Liver (tissue), 9 donors: Measurements from ENCODE around the gene CCDC71. TPM values are rescaled to one million over a fixed set of nuclear protein-coding genes. Genes with fewer than 3 reads are reported as not detected.
A peak's percentile ranks its signal among the peaks of the same experiment; 100 is the strongest.

Source experiments
- DNase-seq: peaks from one replicate; pipeline ENCODE4 v3.0.0-alpha.2; 2017; ENCODE audit warnings: low spot score
- H3K27ac ChIP-seq, 2 donors: one replicate each; pipeline ENCODE4 v1.7.0; 2013; ENCODE audit warnings: inconsistent platforms in 2 of 2, low read length in 2 of 2, control low read depth in 1 of 2, low read depth in 1 of 2, mild to moderate bottlenecking in 1 of 2
- H3K27me3 ChIP-seq, 4 donors: one replicate each; pipeline versions ENCODE4 v1.6.1 to v1.7.0; 2013; ENCODE audit warnings: low read length in 3 of 4, inconsistent platforms in 1 of 4, mild to moderate bottlenecking in 1 of 4, moderate library complexity in 1 of 4; ENCODE audit not compliant: control insufficient read depth in 4 of 4, insufficient read depth in 4 of 4
- H3K36me3 ChIP-seq, 4 donors: one replicate each; pipeline versions ENCODE4 v1.6.1 to v1.7.0; 2013; ENCODE audit warnings: low read length in 3 of 4, mild to moderate bottlenecking in 3 of 4, low read depth in 1 of 4, moderate library complexity in 1 of 4; ENCODE audit not compliant: control insufficient read depth in 4 of 4, insufficient read depth in 3 of 4
- H3K4me1 ChIP-seq, 4 donors: one replicate each; pipeline versions ENCODE4 v1.6.1 to v1.7.0; 2013; ENCODE audit warnings: low read length in 3 of 4, mild to moderate bottlenecking in 3 of 4, moderate library complexity in 1 of 4; ENCODE audit not compliant: control insufficient read depth in 4 of 4, insufficient read depth in 4 of 4
- H3K4me3 ChIP-seq, 3 donors: one replicate each; pipeline versions ENCODE4 v1.6.1 to v1.7.0; 2013; ENCODE audit warnings: low read length in 3 of 3, control low read depth in 1 of 3, low read depth in 1 of 3, mild to moderate bottlenecking in 1 of 3
- H3K9ac ChIP-seq, 2 donors: one replicate each; pipeline ENCODE4 v1.7.0; 2013; ENCODE audit warnings: low read length in 2 of 2, mild to moderate bottlenecking in 2 of 2, moderate library complexity in 2 of 2, control low read depth in 1 of 2, low read depth in 1 of 2
- H3K9me3 ChIP-seq, 4 donors: one replicate each; pipeline versions ENCODE4 v1.6.1 to v1.7.0; 2013; ENCODE audit warnings: low read length in 3 of 4; ENCODE audit not compliant: control insufficient read depth in 4 of 4
- FOXA1 ChIP-seq: IDR thresholded peaks from 2 replicates; pipeline ENCODE4 v1.6.1; 2016; ENCODE audit warnings: antibody characterized with exemption
- FOXA2 ChIP-seq: IDR thresholded peaks from 2 replicates; pipeline ENCODE4 v1.6.1; 2016; ENCODE audit warnings: antibody characterized with exemption
- GABPA ChIP-seq, 2 donors: IDR thresholded peaks in 1 of 2; conservative IDR thresholded peaks in 1 of 2; 2 replicates each; pipeline ENCODE4 v1.6.1; 2016; ENCODE audit warnings: antibody characterized with exemption in 2 of 2, mild to moderate bottlenecking in 1 of 2, moderate library complexity in 1 of 2
- HNF4G ChIP-seq: IDR thresholded peaks from 2 replicates; pipeline ENCODE4 v1.6.1; 2016; ENCODE audit warnings: antibody characterized with exemption
- NR2F2 ChIP-seq: IDR thresholded peaks from 2 replicates; pipeline ENCODE4 v1.6.1; 2016; ENCODE audit warnings: antibody characterized with exemption
- RAD21 ChIP-seq, 2 donors: IDR thresholded peaks; 2 replicates each; pipeline ENCODE4 v1.6.1; 2016; ENCODE audit warnings: antibody characterized with exemption in 2 of 2, mild to moderate bottlenecking in 2 of 2
- RXRA ChIP-seq, 2 donors: IDR thresholded peaks; 2 replicates each; pipeline ENCODE4 v1.6.1; 2017 to 2018; ENCODE audit warnings: antibody characterized with exemption in 2 of 2, mild to moderate bottlenecking in 1 of 2
- SP1 ChIP-seq: IDR thresholded peaks from 2 replicates; pipeline ENCODE4 v1.6.1; 2018; ENCODE audit warnings: antibody characterized with exemption, mild to moderate bottlenecking
- TAF1 ChIP-seq: conservative IDR thresholded peaks from 2 replicates; pipeline ENCODE4 v1.6.1; 2016; ENCODE audit warnings: antibody characterized with exemption, mild to moderate bottlenecking
- YY1 ChIP-seq: IDR thresholded peaks from 2 replicates; pipeline ENCODE4 v1.6.1; 2016; ENCODE audit warnings: antibody characterized with exemption, mild to moderate bottlenecking
- WGBS: extraction: QIAGEN DNeasy Blood & Tissue Kit; methylation state at CpG from one replicate; pipeline ENCODE4 v1.1.7; 2013; 5-methylcytosine and 5-hydroxymethylcytosine counted together
- polyA plus RNA-seq, 2 donors: library from polyadenylated mRNA; stranded (reverse) in 1 of 2; unstranded in 1 of 2; fragments of 200-250 nt in 1 of 2; fragments of >200 nt in 1 of 2; fragmentation: Nextera tagmentation in 1 of 2; extraction: Ambion mirVana in 1 of 2; gene quantifications; one replicate each; pipeline versions ENCODE4 v1.2.1 to v1.2.3, GENCODE V29; 2013 to 2015
- total RNA-seq, 2 donors: library from RNA; depleted of rRNA; stranded (reverse); fragments of >200 nt; gene quantifications; one replicate each; pipeline ENCODE4 v1.2.3, GENCODE V29; 2014
- TF ChIP-seq, protein P1 (sequence below): IDR thresholded peaks from 2 replicates; pipeline ENCODE4 v1.6.1; 2016; ENCODE audit warnings: antibody characterized with exemption
- TF ChIP-seq, protein P2 (sequence below): IDR thresholded peaks from 2 replicates; pipeline ENCODE4 v1.6.1; 2016; ENCODE audit warnings: antibody characterized with exemption
- TF ChIP-seq, protein P3 (sequence below): IDR thresholded peaks from 2 replicates; pipeline ENCODE4 v1.6.1; 2016; ENCODE audit warnings: antibody characterized with exemption, mild to moderate bottlenecking
- TF ChIP-seq, protein P4 (sequence below): IDR thresholded peaks from 2 replicates; pipeline ENCODE4 v1.6.1; 2016; ENCODE audit warnings: antibody characterized with exemption
- TF ChIP-seq, protein P5 (sequence below): fragments of 150-350 bp; IDR thresholded peaks from 2 replicates; pipeline ENCODE4 v1.5.1; 2017; ENCODE audit warnings: improper control_type of control experiment, low read depth, low read length; ENCODE audit not compliant: missing input control
- donor health status: healthy.
- donor health status: healthy.
- donor health status: healthy.
- donor health status: healthy.
- donor health status: healthy.

Gene CCDC71
- total and polyA plus RNA-seq, 4 donors: 1.1 to 10.7 (median 8.2) TPM

DNA sequence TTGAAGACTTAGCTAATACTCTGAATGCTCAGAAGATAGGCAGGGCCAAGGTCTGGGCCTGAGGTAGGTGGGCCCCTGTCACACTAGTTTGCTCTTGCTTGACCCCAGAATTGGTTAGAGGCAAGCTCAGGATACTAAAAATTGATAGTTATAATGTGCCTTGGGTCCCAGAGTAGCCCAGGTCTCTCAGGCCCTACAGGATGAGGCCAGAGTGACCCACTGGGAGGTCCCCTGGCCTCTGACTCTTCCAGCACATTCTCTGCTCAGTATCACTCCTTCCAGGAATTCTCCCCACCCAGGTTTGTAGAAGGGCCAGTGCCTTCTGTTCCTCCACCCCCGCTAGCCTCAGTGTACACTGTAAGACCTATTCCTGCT is 4.6 kb upstream of the CCDC71 start:
- Histone ChIP-seq H3K27ac (peak overlapping the region; percentile 73 to 82), H3K4me3 (peak overlapping the region in 2 of 3 donors; percentile 59 to 73), H3K9ac (peak overlapping the region; percentile 7 to 72)

More for the DNA sequence above, 4.6 kb upstream of the CCDC71 start:
- 27% methylated on average over 1 of the region's 1 CpG for WGBS
- Histone ChIP-seq H3K4me1 (peaks cover 12 to 48% (median 34%) of the 10 kb centered on the region in 4 donors), H3K36me3 (peaks cover 0 to 8% (median 0%) of the 10 kb centered on the region in 4 donors), H3K27me3 (no peaks in the 10 kb centered on the region), H3K9me3 (no peaks in the 10 kb centered on the region)
- no peak for DNase-seq
- TF ChIP-seq, protein P1, sequence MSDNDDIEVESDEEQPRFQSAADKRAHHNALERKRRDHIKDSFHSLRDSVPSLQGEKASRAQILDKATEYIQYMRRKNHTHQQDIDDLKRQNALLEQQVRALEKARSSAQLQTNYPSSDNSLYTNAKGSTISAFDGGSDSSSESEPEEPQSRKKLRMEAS: no peak
- TF ChIP-seq TAF1: no peak
- no peak for TF ChIP-seq YY1
- TF ChIP-seq GABPA (IDR thresholded peaks at IDR 0.05 in 1 of 2, conservative IDR thresholded peaks at IDR 0.05 in 1 of 2): no peak
- TF ChIP-seq HNF4G: no peak
- TF ChIP-seq FOXA2: no peak
- no peak for TF ChIP-seq FOXA1
- TF ChIP-seq, protein P2, sequence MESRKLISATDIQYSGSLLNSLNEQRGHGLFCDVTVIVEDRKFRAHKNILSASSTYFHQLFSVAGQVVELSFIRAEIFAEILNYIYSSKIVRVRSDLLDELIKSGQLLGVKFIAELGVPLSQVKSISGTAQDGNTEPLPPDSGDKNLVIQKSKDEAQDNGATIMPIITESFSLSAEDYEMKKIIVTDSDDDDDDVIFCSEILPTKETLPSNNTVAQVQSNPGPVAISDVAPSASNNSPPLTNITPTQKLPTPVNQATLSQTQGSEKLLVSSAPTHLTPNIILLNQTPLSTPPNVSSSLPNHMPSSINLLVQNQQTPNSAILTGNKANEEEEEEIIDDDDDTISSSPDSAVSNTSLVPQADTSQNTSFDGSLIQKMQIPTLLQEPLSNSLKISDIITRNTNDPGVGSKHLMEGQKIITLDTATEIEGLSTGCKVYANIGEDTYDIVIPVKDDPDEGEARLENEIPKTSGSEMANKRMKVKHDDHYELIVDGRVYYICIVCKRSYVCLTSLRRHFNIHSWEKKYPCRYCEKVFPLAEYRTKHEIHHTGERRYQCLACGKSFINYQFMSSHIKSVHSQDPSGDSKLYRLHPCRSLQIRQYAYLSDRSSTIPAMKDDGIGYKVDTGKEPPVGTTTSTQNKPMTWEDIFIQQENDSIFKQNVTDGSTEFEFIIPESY: no peak
- TF ChIP-seq, protein P3, sequence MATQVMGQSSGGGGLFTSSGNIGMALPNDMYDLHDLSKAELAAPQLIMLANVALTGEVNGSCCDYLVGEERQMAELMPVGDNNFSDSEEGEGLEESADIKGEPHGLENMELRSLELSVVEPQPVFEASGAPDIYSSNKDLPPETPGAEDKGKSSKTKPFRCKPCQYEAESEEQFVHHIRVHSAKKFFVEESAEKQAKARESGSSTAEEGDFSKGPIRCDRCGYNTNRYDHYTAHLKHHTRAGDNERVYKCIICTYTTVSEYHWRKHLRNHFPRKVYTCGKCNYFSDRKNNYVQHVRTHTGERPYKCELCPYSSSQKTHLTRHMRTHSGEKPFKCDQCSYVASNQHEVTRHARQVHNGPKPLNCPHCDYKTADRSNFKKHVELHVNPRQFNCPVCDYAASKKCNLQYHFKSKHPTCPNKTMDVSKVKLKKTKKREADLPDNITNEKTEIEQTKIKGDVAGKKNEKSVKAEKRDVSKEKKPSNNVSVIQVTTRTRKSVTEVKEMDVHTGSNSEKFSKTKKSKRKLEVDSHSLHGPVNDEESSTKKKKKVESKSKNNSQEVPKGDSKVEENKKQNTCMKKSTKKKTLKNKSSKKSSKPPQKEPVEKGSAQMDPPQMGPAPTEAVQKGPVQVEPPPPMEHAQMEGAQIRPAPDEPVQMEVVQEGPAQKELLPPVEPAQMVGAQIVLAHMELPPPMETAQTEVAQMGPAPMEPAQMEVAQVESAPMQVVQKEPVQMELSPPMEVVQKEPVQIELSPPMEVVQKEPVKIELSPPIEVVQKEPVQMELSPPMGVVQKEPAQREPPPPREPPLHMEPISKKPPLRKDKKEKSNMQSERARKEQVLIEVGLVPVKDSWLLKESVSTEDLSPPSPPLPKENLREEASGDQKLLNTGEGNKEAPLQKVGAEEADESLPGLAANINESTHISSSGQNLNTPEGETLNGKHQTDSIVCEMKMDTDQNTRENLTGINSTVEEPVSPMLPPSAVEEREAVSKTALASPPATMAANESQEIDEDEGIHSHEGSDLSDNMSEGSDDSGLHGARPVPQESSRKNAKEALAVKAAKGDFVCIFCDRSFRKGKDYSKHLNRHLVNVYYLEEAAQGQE: no peak
- TF ChIP-seq, protein P4, sequence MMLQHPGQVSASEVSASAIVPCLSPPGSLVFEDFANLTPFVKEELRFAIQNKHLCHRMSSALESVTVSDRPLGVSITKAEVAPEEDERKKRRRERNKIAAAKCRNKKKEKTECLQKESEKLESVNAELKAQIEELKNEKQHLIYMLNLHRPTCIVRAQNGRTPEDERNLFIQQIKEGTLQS: no peak
- no peak for TF ChIP-seq NR2F2
- TF ChIP-seq, protein P5, sequence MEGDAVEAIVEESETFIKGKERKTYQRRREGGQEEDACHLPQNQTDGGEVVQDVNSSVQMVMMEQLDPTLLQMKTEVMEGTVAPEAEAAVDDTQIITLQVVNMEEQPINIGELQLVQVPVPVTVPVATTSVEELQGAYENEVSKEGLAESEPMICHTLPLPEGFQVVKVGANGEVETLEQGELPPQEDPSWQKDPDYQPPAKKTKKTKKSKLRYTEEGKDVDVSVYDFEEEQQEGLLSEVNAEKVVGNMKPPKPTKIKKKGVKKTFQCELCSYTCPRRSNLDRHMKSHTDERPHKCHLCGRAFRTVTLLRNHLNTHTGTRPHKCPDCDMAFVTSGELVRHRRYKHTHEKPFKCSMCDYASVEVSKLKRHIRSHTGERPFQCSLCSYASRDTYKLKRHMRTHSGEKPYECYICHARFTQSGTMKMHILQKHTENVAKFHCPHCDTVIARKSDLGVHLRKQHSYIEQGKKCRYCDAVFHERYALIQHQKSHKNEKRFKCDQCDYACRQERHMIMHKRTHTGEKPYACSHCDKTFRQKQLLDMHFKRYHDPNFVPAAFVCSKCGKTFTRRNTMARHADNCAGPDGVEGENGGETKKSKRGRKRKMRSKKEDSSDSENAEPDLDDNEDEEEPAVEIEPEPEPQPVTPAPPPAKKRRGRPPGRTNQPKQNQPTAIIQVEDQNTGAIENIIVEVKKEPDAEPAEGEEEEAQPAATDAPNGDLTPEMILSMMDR: no peak
- no peak for TF ChIP-seq SP1
- no peak for TF ChIP-seq RAD21 (IDR thresholded peaks at IDR 0.05)
- no peak for TF ChIP-seq RXRA (IDR thresholded peaks at IDR 0.05)
